Measurements from ENCODE around the gene PLEKHG4B. TPM values are rescaled to one million over a fixed set of nuclear protein-coding genes. Genes with fewer than 3 reads are reported as not detected.
"Not testable (repeated sequence)": the region's sequence is repeated elsewhere in the genome, so short reads cannot be mapped to it uniquely, and the experiment has no call there.

PLEKHG4B gene
- total and polyA plus RNA-seq, 2 of the 8 experiments (the other 6 are each of a cell fraction or from before 2014, with no cell fraction given), result 31.1 to 43.6 TPM

- 97% methylated on average over 17 of the region's 20 CpGs; no CpG with 5 or more reads in 1 of the 2 experiments for WGBS, 2 experiments (ENCODE audit: extremely low coverage in 1 of 2, insufficient coverage in 1 of 2, insufficient read length in 1 of 2, insufficient replicate concordance in 2 of 2, low coverage in 1 of 2, low lambda C conversion rate in 2 of 2, missing lambda C conversion rate in 1 of 2)
- H2BK5ac ChIP-seq (ENCODE audit: low read depth, low read length); H3K4me3 ChIP-seq (ENCODE audit: extremely low read depth in 1 of 4, insufficient read depth in 2 of 4, low read depth in 3 of 4, low read length in 4 of 4); H3K4me2 ChIP-seq (ENCODE audit: insufficient read depth in 1 of 2, low read depth in 2 of 2, low read length in 2 of 2); H3K79me1 ChIP-seq (ENCODE audit: low read depth, low read length); H3K23ac ChIP-seq (ENCODE audit: insufficient read length); H4K5ac ChIP-seq (ENCODE audit: insufficient read length, low read depth, low read length); H2BK120ac ChIP-seq (replicated peaks; ENCODE audit: low read depth, low read length); H4K20me1 ChIP-seq (replicated peaks in 1 of 2; ENCODE audit: control insufficient read depth in 1 of 2, insufficient read depth in 2 of 2, low read length in 2 of 2); H2BK20ac ChIP-seq (ENCODE audit: low read length); H3K79me2 ChIP-seq (ENCODE audit: control insufficient read depth in 1 of 2, insufficient read depth in 2 of 2, low read length in 2 of 2); H2BK12ac ChIP-seq (ENCODE audit: low read depth, low read length); CTCF ChIA-PET (ENCODE audit: partially characterized antibody); H2BK15ac ChIP-seq (ENCODE audit: low read length); H3K9me3 ChIP-seq (ENCODE audit: insufficient read depth in 2 of 2, low read depth in 1 of 2, low read length in 1 of 2); H3K18ac ChIP-seq (ENCODE audit: extremely low read depth, low read length); H2AFZ ChIP-seq (ENCODE audit: low read length); H4K91ac ChIP-seq (replicated peaks; ENCODE audit: insufficient read length, low read length); H3K23me2 ChIP-seq (ENCODE audit: low read depth, low read length); H3K14ac ChIP-seq (ENCODE audit: insufficient read length); H2AK5ac ChIP-seq (ENCODE audit: low read depth, low read length); H3K4ac ChIP-seq (replicated peaks; ENCODE audit: insufficient read length, low read depth, low read length); H3K9ac ChIP-seq (replicated peaks in 1 of 4; ENCODE audit: extremely low read depth in 1 of 4, low read depth in 3 of 4, low read length in 3 of 4); FAIRE-seq; DNase-seq (ENCODE audit: low read depth in 1 of 2, low spot score in 2 of 2); H3K56ac ChIP-seq (replicated peaks; ENCODE audit: insufficient read length, low read depth, low read length); H4K8ac ChIP-seq (ENCODE audit: extremely low read depth, insufficient read depth, low read length); H3K27me3 ChIP-seq (replicated peaks in 1 of 4; ENCODE audit: control insufficient read depth in 3 of 4, extremely low read depth in 1 of 4, insufficient read depth in 3 of 4, low read length in 3 of 4); H3K27ac ChIP-seq (ENCODE audit: low read depth, low read length); H3K4me1 ChIP-seq (replicated peaks in 1 of 4; ENCODE audit: control insufficient read depth in 3 of 4, insufficient read depth in 4 of 4, low read length in 3 of 4): not testable (repeated sequence)
- POLR2A ChIA-PET (ENCODE audit: partially characterized antibody), result interaction anchor here (1.3 kb wide), 1 partner anchor 15 kb away, joined by 3 read pairs; the partner anchor contains the start of genes CCDC127 and SDHA
- H3K36me3 ChIP-seq (ENCODE audit: control insufficient read depth in 2 of 4, insufficient read depth in 4 of 4, low read length in 3 of 4), result peaks cover 5 to 54% (median 32%) of the 10 kb centered on the region in 4 experiments; a peak in 7 of 8 replicates
Measured at GRCh38 chr5:233426-233825, 141.5 kb downstream of the PLEKHG4B start.
